ENCODE measurements around the gene UBL7. TPM values are rescaled to one million over a fixed set of nuclear protein-coding genes. Genes with fewer than 3 reads are reported as not detected.

The UBL7 gene
- 26.7 and 26.8 TPM in 2 replicates for total RNA-seq

GRCh38 chr15:74460871-74461846 is at the start of gene UBL7:
Gene UBL7 (minus strand): TSS chr15:74461160. CDS start chr15:74458867, 2,293 bp downstream.

GRCh38 chr15:74433592-74434262 is 27.2 kb downstream of the UBL7 start, which contains the start of gene SEMA7A:
Gene SEMA7A (minus strand): TSS chr15:74433958. CDS start chr15:74433918, 40 bp downstream.

Other genes starting within 250 kb of the UBL7 start
- gene CCDC33, start 224.8 kb downstream of the UBL7 start, total RNA-seq = 0.50 TPM in 1 of 2 replicates, not detected in the other
- gene CYP11A1, start 93.5 kb downstream of the UBL7 start, total RNA-seq = under 0.01 and 0.07 TPM in 2 replicates
- 14.0 and 20.9 TPM in 2 replicates for gene SEMA7A, start 27.2 kb downstream of the UBL7 start, total RNA-seq
- 5.5 and 8.6 TPM in 2 replicates for gene ARID3B, start 80.1 kb upstream of the UBL7 start, total RNA-seq
- gene CLK3, start 154.7 kb upstream of the UBL7 start, total RNA-seq = 49.2 and 55.3 TPM in 2 replicates
- gene EDC3, start 234.9 kb upstream of the UBL7 start, total RNA-seq = 6.8 and 19.5 TPM in 2 replicates